ENCODE measurements around the gene RPS2.
A peak's percentile ranks its signal among the peaks of the same experiment; 100 is the strongest.

RPS2 gene

GRCh38 chr16:1946495-1947368, 17.9 kb downstream of the RPS2 start:
- no peak overlapping the region for H3K4me3 ChIP-seq (ENCODE audit: low read depth, low read length)
- TF ChIP-seq, protein P1, sequence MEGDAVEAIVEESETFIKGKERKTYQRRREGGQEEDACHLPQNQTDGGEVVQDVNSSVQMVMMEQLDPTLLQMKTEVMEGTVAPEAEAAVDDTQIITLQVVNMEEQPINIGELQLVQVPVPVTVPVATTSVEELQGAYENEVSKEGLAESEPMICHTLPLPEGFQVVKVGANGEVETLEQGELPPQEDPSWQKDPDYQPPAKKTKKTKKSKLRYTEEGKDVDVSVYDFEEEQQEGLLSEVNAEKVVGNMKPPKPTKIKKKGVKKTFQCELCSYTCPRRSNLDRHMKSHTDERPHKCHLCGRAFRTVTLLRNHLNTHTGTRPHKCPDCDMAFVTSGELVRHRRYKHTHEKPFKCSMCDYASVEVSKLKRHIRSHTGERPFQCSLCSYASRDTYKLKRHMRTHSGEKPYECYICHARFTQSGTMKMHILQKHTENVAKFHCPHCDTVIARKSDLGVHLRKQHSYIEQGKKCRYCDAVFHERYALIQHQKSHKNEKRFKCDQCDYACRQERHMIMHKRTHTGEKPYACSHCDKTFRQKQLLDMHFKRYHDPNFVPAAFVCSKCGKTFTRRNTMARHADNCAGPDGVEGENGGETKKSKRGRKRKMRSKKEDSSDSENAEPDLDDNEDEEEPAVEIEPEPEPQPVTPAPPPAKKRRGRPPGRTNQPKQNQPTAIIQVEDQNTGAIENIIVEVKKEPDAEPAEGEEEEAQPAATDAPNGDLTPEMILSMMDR (IDR thresholded peaks at IDR 0.05; ENCODE audit: low read depth, low read length), result no peak

- TF ChIP-seq, protein P1 (IDR thresholded peaks at IDR 0.05; ENCODE audit: low read depth, low read length), result no peak
- H3K4me3 ChIP-seq (ENCODE audit: low read depth, low read length), result no peak overlapping the region
These were observed 18.9 kb downstream of the RPS2 start for GRCh38 chr16:1945559-1946391.

DNA sequence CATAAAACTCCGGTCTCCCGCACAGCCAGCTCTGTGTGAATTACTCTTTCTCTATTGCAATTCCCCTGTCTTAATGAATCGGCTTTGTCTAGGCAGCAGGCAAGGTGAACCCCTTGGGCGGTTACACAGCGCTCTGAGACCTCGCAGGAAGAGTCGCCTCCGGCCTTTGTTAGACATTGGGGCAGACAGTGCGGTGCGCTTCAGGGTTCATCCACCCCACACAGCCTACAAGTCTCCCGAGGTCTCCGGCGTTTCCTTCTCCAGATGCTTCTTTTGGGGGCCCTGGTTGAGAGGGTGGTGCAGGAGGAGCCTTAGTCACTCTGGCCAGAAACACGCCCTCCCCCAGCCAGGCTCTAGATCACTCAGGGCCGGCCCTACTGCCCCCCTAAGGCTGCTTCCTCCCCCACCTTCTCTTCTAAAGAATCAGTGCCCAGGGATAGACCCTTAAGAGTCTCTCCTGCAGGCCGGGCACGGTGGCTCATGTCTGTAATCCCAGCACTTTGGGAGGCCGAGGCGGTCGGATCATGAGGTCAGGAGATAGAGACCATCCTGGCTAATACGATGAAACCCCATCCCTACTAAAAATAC, 19.9 kb downstream of the RPS2 start:
- TF ChIP-seq, protein P1 (IDR thresholded peaks at IDR 0.05; ENCODE audit: low read depth, low read length), result no peak
- H3K4me3 ChIP-seq (ENCODE audit: low read depth, low read length), result no peak overlapping the region

DNA sequence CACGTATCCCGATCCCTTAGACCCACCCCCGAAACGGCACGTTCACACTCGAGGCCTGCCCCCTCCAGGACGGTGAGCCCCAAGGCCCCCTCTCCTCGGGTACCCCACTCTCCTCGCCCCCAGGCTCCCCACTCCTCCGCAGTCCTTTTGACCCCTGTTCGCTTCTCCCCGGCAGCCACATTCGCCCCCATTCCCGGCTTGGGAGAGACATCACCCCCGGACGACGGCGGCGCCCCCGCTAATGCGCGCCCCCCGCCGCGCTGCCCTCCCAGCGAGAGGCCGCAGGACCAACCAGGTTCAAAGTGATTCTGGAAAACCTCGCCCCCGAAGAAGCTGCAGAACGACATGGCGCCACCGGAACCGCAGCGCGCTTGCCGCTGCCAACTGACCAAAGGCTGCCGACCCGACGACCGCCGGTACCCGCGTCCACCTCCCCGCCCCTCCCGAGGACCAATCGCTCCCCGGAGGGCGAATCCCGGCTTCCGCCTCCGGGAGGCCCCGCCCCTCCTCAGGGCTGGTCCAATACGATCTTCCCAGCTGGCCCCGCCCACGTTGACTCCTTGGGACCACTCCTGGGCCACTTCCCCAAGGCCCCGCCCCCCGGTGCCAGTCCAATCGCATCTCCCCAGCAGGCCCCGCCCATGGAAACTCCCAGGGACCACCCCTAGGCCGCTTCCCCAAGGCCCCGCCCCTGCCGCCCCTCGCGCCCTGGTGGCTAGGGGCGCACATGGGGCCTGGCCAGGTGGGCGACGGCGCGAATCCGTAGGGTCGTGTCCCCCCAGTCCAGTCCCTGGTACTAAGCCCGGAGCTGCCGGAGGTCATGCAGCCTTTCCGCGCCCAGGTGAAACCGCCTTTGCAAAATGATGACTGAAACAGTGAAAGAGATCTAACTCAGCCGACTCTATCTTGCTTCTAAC, 21.6 kb downstream of the RPS2 start, which contains the start of gene MSRB1:
MSRB1 (minus strand) TSS at position 390 of the 917 bp plus-strand sequence; CDS start at position 347, 43 bp downstream.
- TF ChIP-seq, protein P1 (IDR thresholded peaks at IDR 0.05; ENCODE audit: low read depth, low read length), result no peak
- peak within 1 kb of the TSS; percentile 74 for H3K4me3 ChIP-seq (ENCODE audit: low read depth, low read length)

DNA sequence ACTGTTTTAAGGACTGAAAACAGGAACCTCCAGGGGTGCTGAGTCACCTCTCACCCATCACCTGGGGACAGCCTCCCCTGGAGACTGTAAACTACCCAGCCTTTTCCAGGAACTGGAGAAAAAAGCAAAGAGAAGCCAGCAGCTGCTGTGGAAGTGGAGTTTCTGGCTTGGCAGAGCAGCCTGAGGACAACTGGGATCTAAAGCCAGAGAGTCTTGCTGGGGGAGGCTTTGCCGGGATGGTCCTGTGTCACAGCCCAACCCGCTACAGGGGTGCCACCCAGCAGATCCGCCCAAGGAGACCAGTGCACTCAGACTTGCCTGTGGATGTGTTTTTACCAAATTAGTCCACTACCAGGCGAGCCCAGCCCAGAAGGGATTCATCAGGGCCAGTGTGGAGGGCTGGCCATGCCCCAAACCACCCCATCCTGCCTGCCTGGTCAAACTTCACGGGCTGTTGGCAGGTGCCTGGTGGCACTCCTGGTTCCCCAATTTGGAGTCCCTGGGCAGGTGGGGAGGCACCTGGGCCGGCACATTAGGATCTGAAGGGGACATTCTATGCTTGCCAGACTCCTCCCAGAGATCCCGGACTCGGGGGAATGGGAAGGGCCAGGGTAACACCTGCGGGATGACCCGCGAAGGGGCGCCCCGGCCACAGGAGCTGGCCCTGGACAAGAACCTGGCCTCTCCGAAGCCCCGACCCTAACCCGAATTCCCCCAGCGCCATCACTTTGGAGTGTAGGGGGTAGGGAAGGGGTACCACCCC, 22.4 kb downstream of the RPS2 start:
- TF ChIP-seq, protein P1 (IDR thresholded peaks at IDR 0.05; ENCODE audit: low read depth, low read length), result no peak
- peak overlapping the region; percentile 74 for H3K4me3 ChIP-seq (ENCODE audit: low read depth, low read length)
